GM18858 (cell line): ENCODE data around the gene SYNPO2.
"Not testable (repeated sequence)": the region's sequence is repeated elsewhere in the genome, so short reads cannot be mapped to it uniquely, and the experiment has no call there.

ENCODE experiments used
- ATAC-seq: cut with Tn5 transposase; IDR thresholded peaks from one replicate; pipeline ENCODE4 v1.9.1; 2021; ENCODE audit not compliant: unreplicated experiment

The SYNPO2 gene

DNA sequence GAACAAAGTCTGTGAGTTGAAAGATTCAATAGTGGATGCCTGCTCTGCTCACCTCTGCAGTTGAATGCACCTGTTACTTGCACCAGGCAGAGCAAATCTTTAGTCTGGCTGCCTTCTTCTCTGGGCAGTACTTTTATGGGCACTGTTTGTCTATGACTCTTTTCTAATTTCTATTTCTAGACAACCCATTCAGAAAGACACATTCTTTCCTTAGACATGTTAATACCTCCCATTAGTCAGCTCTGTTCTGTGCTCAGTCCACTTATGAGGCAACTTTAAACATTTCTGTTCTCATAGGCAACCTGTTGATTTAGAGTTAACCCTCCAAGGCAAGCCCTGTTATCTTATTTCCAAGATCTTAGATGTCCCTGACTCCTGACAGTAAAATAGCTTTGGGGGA lies 108.9 kb downstream of the SYNPO2 start:
- no peak for ATAC-seq

DNA sequence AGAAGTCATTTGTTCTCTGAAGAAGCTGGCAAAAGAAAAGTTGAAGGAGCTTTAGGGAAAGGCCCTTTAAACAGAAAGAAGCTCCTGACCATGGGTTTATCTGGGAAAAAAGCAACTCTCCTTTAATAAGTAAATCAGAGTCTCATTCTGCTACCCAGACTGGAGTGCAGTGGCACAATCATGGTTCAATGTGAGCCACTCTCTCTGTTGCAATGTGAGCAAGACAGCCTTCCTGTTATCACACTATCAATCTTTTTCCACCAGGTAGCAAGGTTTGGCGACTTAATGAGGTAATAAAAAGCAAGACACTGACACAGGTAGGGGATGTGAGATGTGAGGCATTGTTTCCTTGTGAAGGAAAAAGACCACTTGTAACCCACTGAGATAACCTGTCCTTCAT lies 111.3 kb downstream of the SYNPO2 start:
- no peak for ATAC-seq

DNA sequence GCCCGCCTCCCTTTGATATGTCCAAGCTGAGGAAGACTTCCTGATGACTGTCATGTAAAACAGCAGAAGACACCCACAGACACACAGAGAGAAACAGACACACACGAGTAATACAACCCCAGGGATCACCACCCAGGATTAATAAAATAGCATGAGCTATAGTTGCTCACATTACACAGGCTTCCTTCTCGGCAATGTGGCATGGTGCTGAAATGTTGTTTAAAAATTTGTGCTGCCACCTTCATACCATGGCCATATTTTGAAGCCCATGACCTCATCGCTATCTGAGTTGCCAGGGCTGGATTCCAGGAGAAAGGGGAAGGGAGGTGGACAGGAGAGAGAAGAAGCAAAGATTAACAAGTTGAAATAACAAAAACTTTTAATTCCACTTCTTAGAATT lies 111.7 kb downstream of the SYNPO2 start:
- no peak for ATAC-seq

- ATAC-seq = no peak
Measured at GRCh38 chr4:119002476-119002875, 113.8 kb downstream of the SYNPO2 start.

GRCh38 chr4:119003001-119003400 lies 114.3 kb downstream of the SYNPO2 start:
- ATAC-seq = not testable (repeated sequence)

GRCh38 chr4:119005928-119006460 lies 117.3 kb downstream of the SYNPO2 start:
- ATAC-seq = no peak

DNA sequence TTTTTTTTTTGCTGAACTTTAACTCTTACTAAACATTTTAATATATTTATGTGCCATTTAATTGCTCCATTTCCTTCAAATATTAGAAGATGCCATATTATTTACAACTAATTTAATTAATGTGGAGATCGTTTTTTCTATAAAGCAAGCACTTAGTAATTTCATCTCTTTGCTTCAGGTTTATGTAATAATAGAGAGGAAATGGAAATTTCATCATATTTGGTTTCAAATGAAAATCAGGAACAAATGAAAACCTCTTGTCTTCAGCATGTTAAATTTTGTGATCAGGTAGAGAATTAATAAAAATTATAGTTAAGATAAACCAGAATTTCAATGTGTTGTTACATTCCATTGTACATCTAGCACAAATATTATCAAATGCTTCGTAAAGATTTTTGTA lies 120.1 kb downstream of the SYNPO2 start:
- ATAC-seq = no peak

- ATAC-seq = not testable (repeated sequence)
Measured at GRCh38 chr4:119010221-119010620, 121.6 kb downstream of the SYNPO2 start.

GRCh38 chr4:119010909-119011606 lies 122.4 kb downstream of the SYNPO2 start:
- ATAC-seq = no peak

DNA sequence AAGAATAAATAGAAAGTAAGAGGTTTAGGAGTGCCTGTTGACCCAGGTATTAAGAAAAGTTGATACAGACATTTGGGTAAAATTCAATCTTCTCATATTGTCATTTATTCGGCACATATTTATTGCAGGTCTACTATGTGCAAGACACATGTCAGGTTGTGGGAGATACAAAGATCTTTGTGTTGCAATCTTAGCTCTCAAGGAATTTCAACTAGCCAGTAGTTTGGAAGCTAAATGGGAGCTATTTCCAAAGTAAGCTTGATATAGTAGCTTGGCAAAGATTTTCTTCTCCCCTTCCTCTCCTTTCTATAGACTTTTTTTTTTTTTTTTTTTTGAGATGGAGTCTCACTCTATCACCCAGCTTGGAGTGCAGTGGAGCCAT lies 122.9 kb downstream of the SYNPO2 start:
- ATAC-seq = no peak

- ATAC-seq = no peak
Measured at GRCh38 chr4:119014658-119015057, 126.0 kb downstream of the SYNPO2 start.

DNA sequence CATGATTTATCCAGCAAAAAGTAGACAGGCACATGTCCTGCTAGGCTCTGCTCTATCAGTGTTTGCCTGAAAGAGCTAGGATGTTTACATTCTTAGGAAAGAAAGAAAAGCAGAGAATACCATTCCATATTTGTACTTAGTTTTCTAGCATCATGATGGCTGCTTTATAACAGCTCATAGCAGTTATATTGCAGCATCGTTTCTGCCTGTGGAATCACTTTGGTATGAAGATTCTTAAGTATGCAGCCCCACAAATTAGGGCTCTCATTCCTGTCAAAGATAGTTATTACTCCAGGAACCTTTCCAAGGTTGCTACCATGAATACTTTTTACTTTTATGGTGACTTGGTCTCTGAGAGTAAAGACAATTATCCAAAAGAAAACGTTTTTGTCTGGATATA lies 128.0 kb downstream of the SYNPO2 start:
- ATAC-seq = no peak

DNA sequence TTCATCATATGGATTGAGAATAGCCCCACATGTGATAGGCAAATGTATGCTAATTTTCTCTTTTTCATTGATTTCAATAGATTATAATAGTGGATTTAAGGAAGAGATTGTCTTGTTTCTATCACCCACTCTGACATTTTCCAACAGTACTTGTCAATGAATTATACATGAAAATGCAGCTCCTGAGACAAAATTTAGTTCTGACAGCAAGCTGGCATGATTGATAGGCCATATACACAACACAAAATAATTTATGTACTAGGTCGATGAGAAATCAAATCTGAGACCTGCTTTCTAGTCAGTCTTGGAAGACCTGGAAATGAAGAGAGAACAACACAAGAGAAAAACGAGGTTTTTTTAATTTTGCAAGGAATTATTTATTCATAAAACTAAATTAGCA lies 129.0 kb downstream of the SYNPO2 start:
- no peak for ATAC-seq

DNA sequence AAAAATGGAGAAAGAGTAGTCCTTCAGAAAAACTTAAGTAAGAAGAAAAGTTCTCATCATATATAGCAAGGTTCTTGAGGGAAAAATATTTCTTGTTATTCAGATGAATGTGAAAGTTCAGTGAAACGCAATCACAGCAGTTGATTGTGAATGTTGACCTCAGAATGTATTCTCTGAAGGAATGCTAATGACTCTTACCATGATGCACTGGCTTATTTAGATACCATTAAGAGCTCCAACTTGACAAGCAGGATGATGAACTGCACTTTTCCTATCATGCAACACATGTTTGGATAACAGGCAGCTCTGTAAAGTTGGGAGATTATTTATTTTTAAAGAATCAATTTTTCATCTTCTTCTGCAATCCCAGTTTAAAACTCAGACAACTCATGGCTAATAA lies 131.5 kb downstream of the SYNPO2 start:
- no peak for ATAC-seq

DNA sequence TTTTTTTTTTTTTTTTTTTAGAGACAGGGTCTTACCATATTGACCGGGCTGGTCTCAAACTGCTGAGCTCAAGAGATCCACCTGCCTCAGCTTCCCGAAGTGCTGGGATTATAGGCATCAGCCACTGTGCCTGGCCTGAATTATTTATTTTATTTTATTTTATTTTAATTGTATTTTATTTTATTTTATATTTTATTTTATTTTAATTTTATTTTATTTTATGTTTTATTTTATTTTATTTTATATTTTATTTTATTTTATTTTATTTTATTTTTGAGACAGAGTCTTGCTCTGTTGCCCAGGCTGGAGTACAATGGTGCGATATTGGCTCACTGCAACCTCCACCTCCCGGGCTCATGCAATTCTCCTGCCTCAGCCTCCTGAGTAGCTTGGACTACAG lies 133.9 kb downstream of the SYNPO2 start:
- ATAC-seq = not testable (repeated sequence)

DNA sequence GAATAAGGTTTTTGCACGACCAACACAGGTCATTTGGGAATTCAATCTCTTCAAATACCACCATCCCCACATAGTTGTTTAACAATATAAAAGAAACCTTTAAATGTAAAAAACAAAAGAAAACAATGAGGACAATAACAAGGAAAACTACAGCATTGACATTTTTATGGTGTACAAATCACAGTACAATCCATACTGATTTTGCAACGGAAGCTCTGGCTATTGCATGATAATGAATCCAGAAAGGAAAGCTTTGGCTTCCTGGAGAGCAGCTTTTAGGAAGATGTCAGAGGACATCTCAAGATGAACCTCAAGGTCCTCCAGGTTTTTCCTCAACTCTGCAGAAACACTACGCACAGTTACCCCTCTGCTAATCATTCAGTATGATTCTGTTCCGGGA lies 135.4 kb downstream of the SYNPO2 start:
- ATAC-seq = no peak

DNA sequence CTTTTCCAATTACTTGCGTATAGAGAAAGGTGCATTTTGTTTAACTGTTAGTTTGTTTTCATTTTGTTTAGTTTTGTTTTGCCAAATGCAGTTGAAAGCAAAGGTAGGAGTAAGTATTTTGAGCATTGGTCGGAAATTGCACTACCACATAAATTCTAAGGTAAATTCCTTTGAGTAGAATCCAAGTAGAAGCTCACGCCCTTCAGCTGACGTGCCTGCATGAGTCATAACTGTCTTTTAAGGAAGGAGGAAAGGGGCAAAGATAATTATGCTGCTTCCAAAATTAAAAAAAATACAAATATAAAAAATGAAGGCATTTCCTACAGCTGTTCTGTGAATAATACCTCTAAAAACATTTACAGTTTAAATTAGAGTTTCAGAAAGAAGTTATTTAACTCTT lies 136.8 kb downstream of the SYNPO2 start:
- no peak for ATAC-seq

DNA sequence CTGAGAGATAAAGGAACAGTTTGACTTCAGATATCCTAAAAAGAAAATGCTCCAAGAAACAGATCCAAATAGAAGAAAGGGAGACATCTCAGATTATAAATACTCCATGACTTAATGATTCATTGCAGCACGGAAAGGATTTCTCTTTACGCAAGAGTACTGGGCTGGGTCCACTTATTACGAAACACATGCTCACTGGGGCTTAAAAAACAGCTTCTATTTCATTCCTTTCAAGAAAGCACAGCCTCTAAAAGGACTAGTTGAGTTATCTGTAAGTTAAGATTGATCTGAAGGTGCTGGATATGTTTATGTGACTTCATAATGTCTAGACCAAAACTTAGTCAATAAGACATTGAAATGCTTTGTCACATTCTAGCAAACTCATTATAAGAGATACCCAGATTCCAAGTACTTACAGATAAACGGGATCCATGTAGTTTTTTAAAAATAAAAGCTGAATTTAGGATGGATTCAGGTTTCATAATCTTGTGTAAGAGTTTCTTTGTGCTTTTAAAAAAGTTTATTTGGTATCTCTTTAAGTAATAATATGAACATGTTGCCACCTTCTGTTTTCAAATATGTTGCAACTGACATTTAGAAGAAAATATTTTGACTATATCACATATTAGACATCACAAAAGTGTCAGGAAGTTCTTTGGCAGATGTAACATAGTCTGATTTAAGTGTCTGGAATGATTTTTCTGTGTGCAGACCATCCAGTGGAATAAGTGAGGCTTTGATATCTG lies 137.4 kb downstream of the SYNPO2 start:
- no peak for ATAC-seq

DNA sequence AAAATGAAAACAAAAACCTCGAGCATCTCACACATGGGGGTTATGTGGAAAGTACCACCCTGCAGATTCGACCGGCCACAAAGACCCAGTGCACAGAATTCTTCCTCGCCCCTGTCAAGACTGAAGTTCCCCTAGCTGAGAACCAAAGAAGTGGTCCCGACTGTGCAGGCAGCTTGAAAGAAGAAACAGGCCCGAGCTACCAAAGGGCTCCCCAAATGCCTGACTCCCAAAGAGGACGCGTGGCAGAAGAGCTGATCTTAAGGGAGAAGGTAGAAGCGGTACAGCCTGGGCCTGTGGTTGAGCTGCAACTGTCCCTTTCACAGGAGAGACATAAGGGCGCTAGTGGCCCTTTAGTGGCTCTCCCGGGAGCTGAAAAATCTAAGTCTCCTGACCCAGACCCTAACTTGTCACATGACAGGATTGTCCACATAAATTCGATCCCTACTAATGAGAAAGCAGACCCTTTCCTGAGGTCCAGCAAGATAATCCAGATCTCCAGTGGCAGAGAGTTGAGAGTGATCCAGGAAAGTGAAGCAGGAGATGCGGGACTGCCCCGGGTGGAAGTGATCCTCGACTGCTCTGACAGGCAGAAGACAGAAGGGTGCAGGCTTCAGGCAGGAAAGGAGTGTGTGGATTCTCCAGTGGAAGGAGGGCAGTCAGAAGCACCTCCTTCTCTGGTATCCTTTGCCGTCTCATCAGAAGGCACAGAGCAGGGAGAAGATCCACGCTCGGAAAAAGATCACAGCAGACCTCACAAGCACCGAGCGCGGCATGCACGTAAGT lies 138.2 kb downstream of the SYNPO2 start:
- ATAC-seq = no peak

GRCh38 chr4:119027811-119028210 lies 139.2 kb downstream of the SYNPO2 start:
- ATAC-seq = no peak

- ATAC-seq = no peak
Measured at GRCh38 chr4:119028296-119028695, 139.6 kb downstream of the SYNPO2 start.
